BLaER1 (cell line): ENCODE data around the gene SOX3.

Source experiments
- H3K27ac ChIP-seq: shearing (Covaris generic); formaldehyde crosslinking; 2 replicates; pipeline ENCODE4 v1.8.1; 2022
- H3K27me3 ChIP-seq: shearing (Covaris generic); formaldehyde crosslinking; 2 replicates; pipeline ENCODE4 v1.8.1; 2022
- H3K36me3 ChIP-seq: shearing (Covaris generic); formaldehyde crosslinking; 2 replicates; pipeline ENCODE4 v1.8.1; 2022
- H3K4me1 ChIP-seq: shearing (Covaris generic); formaldehyde crosslinking; 2 replicates; pipeline ENCODE4 v1.8.1; 2022
- H3K4me2 ChIP-seq: shearing (Covaris generic); formaldehyde crosslinking; 2 replicates; pipeline ENCODE4 v1.8.1; 2022
- H3K4me3 ChIP-seq: shearing (Covaris generic); formaldehyde crosslinking; 2 replicates; pipeline ENCODE4 v1.8.1; 2022
- H3K9ac ChIP-seq: shearing (Covaris generic); formaldehyde crosslinking; 2 replicates; pipeline ENCODE4 v1.8.1; 2022
- H3K9me3 ChIP-seq: shearing (Covaris generic); formaldehyde crosslinking; 2 replicates; pipeline ENCODE4 v1.8.1; 2022
- H4K20me1 ChIP-seq: shearing (Covaris generic); formaldehyde crosslinking; 2 replicates; pipeline ENCODE4 v1.8.1; 2022
- Cebpa-rat ChIP-seq: shearing (Covaris generic); IDR thresholded peaks from 2 replicates; pipeline ENCODE4 v1.8.1; 2022

SOX3 gene

GRCh38 chrX:140509468-140510305 is 4.8 kb upstream of the SOX3 start:
- Histone ChIP-seq H3K9me3 (peaks cover 53% of the 10 kb centered on the region), H3K36me3 (no peaks in the 10 kb centered on the region), H3K27me3 (peaks cover 49% of the 10 kb centered on the region), H3K9ac (no peak overlapping the region), H4K20me1 (no peaks in the 10 kb centered on the region; the same call in 1 of the 2 replicates), H3K27ac (no peak overlapping the region), H3K4me2 (no peak overlapping the region), H3K4me1 (no peaks in the 10 kb centered on the region), H3K4me3 (no peak overlapping the region)
- no peak for TF ChIP-seq Cebpa-rat

GRCh38 chrX:140508958-140509357 is 4.1 kb upstream of the SOX3 start:
- H3K9ac ChIP-seq = no peak overlapping the region
- no peaks in the 10 kb centered on the region for H3K4me1 ChIP-seq
- no peak for TF ChIP-seq Cebpa-rat
- peaks cover 61% of the 10 kb centered on the region for H3K9me3 ChIP-seq
- H3K36me3 ChIP-seq = no peaks in the 10 kb centered on the region
- H3K4me2 ChIP-seq = no peak overlapping the region
- H3K4me3 ChIP-seq = no peak overlapping the region
- H4K20me1 ChIP-seq = no peaks in the 10 kb centered on the region; the same call in 1 of the 2 replicates
- H3K27me3 ChIP-seq = peaks cover 42% of the 10 kb centered on the region
- H3K27ac ChIP-seq = no peak overlapping the region

- H3K4me3 ChIP-seq = no peak overlapping the region
- H3K36me3 ChIP-seq = no peaks in the 10 kb centered on the region
- H3K9me3 ChIP-seq = peaks cover 70% of the 10 kb centered on the region
- H3K27me3 ChIP-seq = peaks cover 32% of the 10 kb centered on the region
- H3K9ac ChIP-seq = no peak overlapping the region
- no peak for TF ChIP-seq Cebpa-rat
- no peaks in the 10 kb centered on the region for H3K4me1 ChIP-seq
- H4K20me1 ChIP-seq = no peaks in the 10 kb centered on the region
- no peak overlapping the region for H3K27ac ChIP-seq
- H3K4me2 ChIP-seq = no peak overlapping the region
Observed at GRCh38 chrX:140507982-140508305, 3.1 kb upstream of the SOX3 start.

- Histone ChIP-seq H3K9me3 (peaks cover 75% of the 10 kb centered on the region), H3K36me3 (no peaks in the 10 kb centered on the region), H3K4me1 (no peaks in the 10 kb centered on the region), H3K9ac (no peak overlapping the region), H4K20me1 (no peaks in the 10 kb centered on the region), H3K4me2 (no peak overlapping the region), H3K27ac (no peak overlapping the region), H3K27me3 (peaks cover 30% of the 10 kb centered on the region), H3K4me3 (no peak overlapping the region)
- TF ChIP-seq Cebpa-rat = no peak
Observed at GRCh38 chrX:140507223-140507981, 2.5 kb upstream of the SOX3 start.

GRCh38 chrX:140505421-140506337 is 810 bp upstream of the SOX3 start:
- Histone ChIP-seq H3K27ac (no peak overlapping the region), H3K4me3 (no peak overlapping the region), H3K4me2 (no peak overlapping the region), H4K20me1 (no peaks in the 10 kb centered on the region), H3K9ac (no peak overlapping the region), H3K27me3 (peaks cover 28% of the 10 kb centered on the region), H3K36me3 (no peaks in the 10 kb centered on the region), H3K9me3 (peaks cover 75% of the 10 kb centered on the region), H3K4me1 (no peaks in the 10 kb centered on the region)
- TF ChIP-seq Cebpa-rat = no peak

- H3K4me3 ChIP-seq = no peak overlapping the region
- no peak overlapping the region for H3K4me2 ChIP-seq
- H4K20me1 ChIP-seq = no peaks in the 10 kb centered on the region
- H3K27ac ChIP-seq = no peak overlapping the region
- peaks cover 68% of the 10 kb centered on the region for H3K9me3 ChIP-seq
- H3K27me3 ChIP-seq = peaks cover 36% of the 10 kb centered on the region
- H3K4me1 ChIP-seq = no peaks in the 10 kb centered on the region
- no peaks in the 10 kb centered on the region for H3K36me3 ChIP-seq
- no peak overlapping the region for H3K9ac ChIP-seq
- TF ChIP-seq Cebpa-rat = no peak
Observed at GRCh38 chrX:140503714-140504351, 1.0 kb downstream of the SOX3 start.

GRCh38 chrX:140503238-140503601 is 1.6 kb downstream of the SOX3 start:
- Histone ChIP-seq H3K36me3 (no peaks in the 10 kb centered on the region), H3K27me3 (peaks cover 42% of the 10 kb centered on the region), H3K9ac (no peak overlapping the region)

GRCh38 chrX:140502491-140503237 is 2.2 kb downstream of the SOX3 start:
- H3K27ac ChIP-seq = no peak overlapping the region
- H3K4me1 ChIP-seq = no peaks in the 10 kb centered on the region
- peaks cover 56% of the 10 kb centered on the region for H3K9me3 ChIP-seq
- no peaks in the 10 kb centered on the region for H3K36me3 ChIP-seq
- no peak for TF ChIP-seq Cebpa-rat
- no peaks in the 10 kb centered on the region for H4K20me1 ChIP-seq
- no peak overlapping the region for H3K4me3 ChIP-seq
- no peak overlapping the region for H3K9ac ChIP-seq
- peaks cover 48% of the 10 kb centered on the region for H3K27me3 ChIP-seq
- no peak overlapping the region for H3K4me2 ChIP-seq

More at GRCh38 chrX:140503238-140503601, 1.6 kb downstream of the SOX3 start:
- Histone ChIP-seq H3K4me3 (no peak overlapping the region), H3K9me3 (peaks cover 62% of the 10 kb centered on the region), H3K4me1 (no peaks in the 10 kb centered on the region), H3K4me2 (no peak overlapping the region), H4K20me1 (no peaks in the 10 kb centered on the region), H3K27ac (no peak overlapping the region)
- TF ChIP-seq Cebpa-rat = no peak
